ENCODE data around the gene PSENEN. TPM values are rescaled to one million over a fixed set of nuclear protein-coding genes. Genes with fewer than 3 reads are reported as not detected.

Gene PSENEN, protein sequence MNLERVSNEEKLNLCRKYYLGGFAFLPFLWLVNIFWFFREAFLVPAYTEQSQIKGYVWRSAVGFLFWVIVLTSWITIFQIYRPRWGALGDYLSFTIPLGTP
- 10 to 100 TPM; 37.4 to 54.1 (median 54.0) TPM for total RNA-seq

- no peaks in the 10 kb centered on the region for H3K27me3 ChIP-seq
- H3K27ac ChIP-seq = peak within 1 kb of the TSS; percentile 100
- no peaks in the 10 kb centered on the region for H3K36me3 ChIP-seq
- peak; percentile 97 to 99 for DNase-seq (ENCODE audit: low spot score in 2 of 2)
- peak within 1 kb of the TSS; percentile 89 to 98 (median 97) for H3K4me3 ChIP-seq
- peaks cover 8 to 22% of the 10 kb centered on the region in 2 donors for H3K4me1 ChIP-seq
- TF ChIP-seq CTCF (IDR thresholded peaks at IDR 0.05) (no peak), POLR2AphosphoS5 (IDR thresholded peaks at IDR 0.05) (peak in 2 of 3 donors; percentile 55 to 91)
- intact Hi-C loops (cut with DNase I; ENCODE audit: low total_unique reads) = no loop called here
- H3K9me3 ChIP-seq = no peaks in the 10 kb centered on the region
These were observed at the start of gene PSENEN, which contains the start of gene U2AF1L4 for GRCh38 chr19:35745328-35746086. Gene PSENEN, plus strand, starts transcription at chr19:35745651. Its CDS starts 280 bp downstream, at chr19:35745931. Gene U2AF1L4, minus strand, starts transcription at chr19:35745418. Its CDS starts 27 bp downstream, at chr19:35745391.

GRCh38 chr19:35695895-35696422, 49.5 kb upstream of the PSENEN start:
- intact Hi-C loops (cut with DNase I; ENCODE audit: low total_unique reads) = no loop called here
- TF ChIP-seq POLR2AphosphoS5 (IDR thresholded peaks at IDR 0.05) (no peak), POLR2A (IDR thresholded peaks at IDR 0.05) (no peak), CTCF (IDR thresholded peaks at IDR 0.05) (no peak)
- Histone ChIP-seq H3K4me3 (no peak overlapping the region), H3K27me3 (no peaks in the 10 kb centered on the region), H3K27ac (no peak overlapping the region), H3K4me1 (no peaks in the 10 kb centered on the region), H3K9me3 (no peaks in the 10 kb centered on the region), H3K36me3 (no peaks in the 10 kb centered on the region)
- DNase-seq (ENCODE audit: low spot score in 2 of 2) = no peak

- Histone ChIP-seq H3K4me1 (no peaks in the 10 kb centered on the region), H3K27ac (no peak overlapping the region), H3K36me3 (no peaks in the 10 kb centered on the region), H3K27me3 (no peaks in the 10 kb centered on the region), H3K4me3 (no peak overlapping the region), H3K9me3 (no peaks in the 10 kb centered on the region)
- TF ChIP-seq POLR2A (IDR thresholded peaks at IDR 0.05) (no peak), CTCF (IDR thresholded peaks at IDR 0.05) (no peak), POLR2AphosphoS5 (IDR thresholded peaks at IDR 0.05) (no peak)
- no peak for DNase-seq (ENCODE audit: low spot score in 2 of 2)
- intact Hi-C loops (cut with DNase I; ENCODE audit: low total_unique reads) = no loop called here
These were observed 48.6 kb upstream of the PSENEN start for GRCh38 chr19:35696835-35697234.

GRCh38 chr19:35702223-35703012, 43.0 kb upstream of the PSENEN start:
- intact Hi-C loops (cut with DNase I; ENCODE audit: low total_unique reads) = no loop called here
- Histone ChIP-seq H3K36me3 (no peaks in the 10 kb centered on the region), H3K9me3 (no peaks in the 10 kb centered on the region), H3K4me1 (no peaks in the 10 kb centered on the region), H3K27me3 (no peaks in the 10 kb centered on the region), H3K27ac (peak overlapping the region; percentile 40 to 53), H3K4me3 (peak overlapping the region; percentile 49 to 84 (median 73))
- peak; percentile 93 to 96 for DNase-seq (ENCODE audit: low spot score in 2 of 2)
- TF ChIP-seq POLR2AphosphoS5 (IDR thresholded peaks at IDR 0.05) = peak in 2 of 3 donors; percentile 11 to 48
- TF ChIP-seq CTCF (IDR thresholded peaks at IDR 0.05) = no peak
- TF ChIP-seq POLR2A (IDR thresholded peaks at IDR 0.05) = no peak
